CD14-positive monocyte (primary cell): ENCODE measurements around the gene SLC25A26. TPM values are rescaled to one million over a fixed set of nuclear protein-coding genes. Genes with fewer than 3 reads are reported as not detected.

ENCODE experiments used
- DNase-seq, 3 donors: peaks; one replicate each; pipeline ENCODE4 v3.0.0-alpha.2; 2011 to 2022
- H2AFZ ChIP-seq: 2 replicates; pipeline ENCODE4 v1.6.0; 2012; ENCODE audit warnings: mild to moderate bottlenecking, low read depth, low read length, inconsistent platforms; ENCODE audit not compliant: insufficient read depth, poor library complexity, severe bottlenecking
- H3K27ac ChIP-seq, 2 donors: 1 replicate in 1 of 2; 2 replicates in 1 of 2; pipeline ENCODE4 v1.5.1; 2012 to 2013; ENCODE audit warnings: low read length in 2 of 2, control low read depth in 1 of 2, inconsistent platforms in 1 of 2, low read depth in 1 of 2, mild to moderate bottlenecking in 1 of 2
- H3K27me3 ChIP-seq, 2 donors: one replicate each; pipeline versions ENCODE4 v1.6.0 to v1.6.1; 2011 to 2013; ENCODE audit warnings: low read length in 2 of 2; ENCODE audit not compliant: control insufficient read depth in 2 of 2, insufficient read depth in 2 of 2
- H3K36me3 ChIP-seq, 2 donors: replicated peaks in 1 of 2; 1 replicate in 1 of 2; 2 replicates in 1 of 2; pipeline versions ENCODE4 v1.5.1 to v1.6.1; 2012 to 2013; ENCODE audit warnings: low read length in 2 of 2, control low read depth in 1 of 2, inconsistent platforms in 1 of 2, mild to moderate bottlenecking in 1 of 2; ENCODE audit not compliant: insufficient read depth in 2 of 2, control insufficient read depth in 1 of 2
- H3K4me1 ChIP-seq, 2 donors: 1 replicate in 1 of 2; 2 replicates in 1 of 2; pipeline versions ENCODE4 v1.5.1 to v1.6.1; 2012 to 2013; ENCODE audit warnings: low read length in 2 of 2, control low read depth in 1 of 2, inconsistent platforms in 1 of 2, mild to moderate bottlenecking in 1 of 2, moderate library complexity in 1 of 2; ENCODE audit not compliant: insufficient read depth in 2 of 2, control insufficient read depth in 1 of 2
- H3K4me2 ChIP-seq: replicated peaks from 2 replicates; pipeline ENCODE3; 2012; ENCODE audit warnings: low read length, moderate library complexity, mild to moderate bottlenecking; ENCODE audit not compliant: poor library complexity, severe bottlenecking; ENCODE audit errors: extremely low read depth
- H3K4me3 ChIP-seq, 3 experiments: fragments of 200-600 bp in 1 of 3; sonication (generic) in 1 of 3; replicated peaks in 1 of 3; 1 replicate in 2 of 3; 2 replicates in 1 of 3; pipeline ENCODE4 v1.5.1; 2011 to 2013; ENCODE audit warnings: low read length in 3 of 3, mild to moderate bottlenecking in 3 of 3, control low read depth in 2 of 3, low read depth in 2 of 3, inconsistent platforms in 1 of 3, moderate library complexity in 1 of 3
- H3K79me2 ChIP-seq: 2 replicates; pipeline ENCODE4 v1.6.0; 2012; ENCODE audit warnings: mild to moderate bottlenecking, control low read depth, inconsistent platforms, low read length, moderate library complexity; ENCODE audit not compliant: insufficient read depth
- H3K9ac ChIP-seq: 2 replicates; pipeline ENCODE4 v1.6.0; 2017; ENCODE audit warnings: low read length, mild to moderate bottlenecking; ENCODE audit not compliant: insufficient read depth, poor library complexity, severe bottlenecking
- H3K9me3 ChIP-seq, 2 donors: replicated peaks in 1 of 2; 1 replicate in 1 of 2; 2 replicates in 1 of 2; pipeline versions ENCODE4 v1.5.1 to v1.6.1; 2012 to 2013; ENCODE audit warnings: low read length in 2 of 2, control low read depth in 1 of 2; ENCODE audit not compliant: control insufficient read depth in 1 of 2, insufficient read depth in 1 of 2
- H4K20me1 ChIP-seq: 2 replicates; pipeline ENCODE4 v1.6.0; 2012; ENCODE audit warnings: mild to moderate bottlenecking, low read length, control low read depth, moderate library complexity; ENCODE audit not compliant: insufficient read depth
- H3K27ac Mint-ChIP-seq, 7 donors: one replicate each; pipeline ENCODE4 v1.8.0; 2020; ENCODE audit warnings: mild to moderate bottlenecking in 7 of 7, mixed read lengths in 7 of 7, moderate library complexity in 6 of 7, inconsistent platforms in 2 of 7
- H3K27me3 Mint-ChIP-seq, 3 donors: one replicate each; pipeline ENCODE4 v1.8.0; 2021 to 2022; ENCODE audit warnings: low read depth in 3 of 3, mild to moderate bottlenecking in 3 of 3, mixed read lengths in 3 of 3, moderate library complexity in 3 of 3, inconsistent platforms in 1 of 3
- H3K36me3 Mint-ChIP-seq, 2 donors: one replicate each; pipeline ENCODE4 v1.8.0; 2020; ENCODE audit warnings: mixed read lengths in 2 of 2, inconsistent platforms in 1 of 2, mild to moderate bottlenecking in 1 of 2
- H3K4me1 Mint-ChIP-seq: one replicate; pipeline ENCODE4 v1.8.0; 2020; ENCODE audit warnings: mild to moderate bottlenecking, mixed read lengths
- H3K4me3 Mint-ChIP-seq, 2 donors: one replicate each; pipeline ENCODE4 v1.8.0; 2020; ENCODE audit warnings: mild to moderate bottlenecking in 2 of 2, mixed read lengths in 2 of 2, moderate library complexity in 1 of 2
- H3K9me3 Mint-ChIP-seq, 7 donors: one replicate each; pipeline ENCODE4 v1.8.0; 2020 to 2022; ENCODE audit warnings: mixed read lengths in 7 of 7, mild to moderate bottlenecking in 6 of 7, moderate library complexity in 6 of 7, inconsistent platforms in 2 of 7
- WGBS: methylation state at CpG from one replicate; pipeline ENCODE4 v1.1.5; 2013; ENCODE audit warnings: missing lambda C conversion rate; ENCODE audit not compliant: insufficient coverage; 5-methylcytosine and 5-hydroxymethylcytosine counted together
- intact Hi-C, 2 donors: fragments of 100-400 bp; cut with micrococcal nuclease; formaldehyde crosslinking; loops; one replicate each; pipeline versions ENCODE4 v1.15.0 to v1.15.1; 2023
- polyA plus RNA-seq, 3 donors: library from polyadenylated mRNA; depleted of rRNA in 1 of 3; unstranded in 2 of 3; stranded (reverse) in 1 of 3; fragments of 300-500 nt in 2 of 3; fragments of >200 nt in 1 of 3; fragmentation: Illumina TruSeq in 2 of 3; gene quantifications; 1 replicate in 2 of 3; 2 replicates in 1 of 3; pipeline ENCODE4 v1.2.3, GENCODE V29; 2012 to 2021
- TF ChIP-seq, protein P1 (sequence below): fragments of 200-600 bp; IDR thresholded peaks from one replicate; pipeline ENCODE4 v1.8.0; 2022; ENCODE audit warnings: antibody characterized with exemption, mild to moderate bottlenecking

Gene SLC25A26
- polyA plus RNA-seq, 3 donors = 11.6 to 23.0 (median 14.4) TPM

DNA sequence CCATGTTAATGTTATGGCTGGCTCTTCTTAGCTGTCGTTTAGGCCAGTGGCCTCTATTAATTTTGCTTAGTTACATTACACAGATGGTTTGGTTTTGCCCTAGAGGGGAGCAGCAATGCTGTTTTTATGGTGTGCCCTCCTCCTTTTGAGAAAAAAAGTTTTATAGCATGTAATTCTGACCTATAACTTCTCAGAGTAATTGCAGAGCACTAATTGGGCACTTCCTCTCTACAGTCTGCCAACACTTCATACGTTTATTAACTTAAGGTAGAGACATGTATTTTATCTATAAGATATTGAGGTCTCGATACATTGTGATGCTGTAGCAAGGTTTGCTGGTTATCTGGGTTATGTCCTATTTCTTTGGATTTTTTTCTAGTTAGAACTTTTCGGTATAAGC, 12.2 kb downstream of the SLC25A26 start:
- Mint-ChIP-seq H3K27me3 (no peaks in the 10 kb centered on the region), H3K27ac (no peak overlapping the region), H3K9me3 (peaks cover 0 to 1% (median 0%) of the 10 kb centered on the region in 7 donors), H3K4me3 (no peak overlapping the region), H3K36me3 (peaks cover 0 to 6% of the 10 kb centered on the region in 2 donors), H3K4me1 (peaks cover under 1% of the 10 kb centered on the region)
- no peak overlapping the region for H2AFZ ChIP-seq
- peaks cover 0 to 4% of the 10 kb centered on the region in 2 donors for H3K4me1 ChIP-seq
- no peaks in the 10 kb centered on the region for H3K9me3 ChIP-seq
- WGBS = no CpG with 5 or more reads among the region's 4 CpGs
- no peaks in the 10 kb centered on the region for H3K36me3 ChIP-seq
- no peak overlapping the region for H3K4me3 ChIP-seq
- no peak overlapping the region for H3K9ac ChIP-seq
- TF ChIP-seq, protein P1, sequence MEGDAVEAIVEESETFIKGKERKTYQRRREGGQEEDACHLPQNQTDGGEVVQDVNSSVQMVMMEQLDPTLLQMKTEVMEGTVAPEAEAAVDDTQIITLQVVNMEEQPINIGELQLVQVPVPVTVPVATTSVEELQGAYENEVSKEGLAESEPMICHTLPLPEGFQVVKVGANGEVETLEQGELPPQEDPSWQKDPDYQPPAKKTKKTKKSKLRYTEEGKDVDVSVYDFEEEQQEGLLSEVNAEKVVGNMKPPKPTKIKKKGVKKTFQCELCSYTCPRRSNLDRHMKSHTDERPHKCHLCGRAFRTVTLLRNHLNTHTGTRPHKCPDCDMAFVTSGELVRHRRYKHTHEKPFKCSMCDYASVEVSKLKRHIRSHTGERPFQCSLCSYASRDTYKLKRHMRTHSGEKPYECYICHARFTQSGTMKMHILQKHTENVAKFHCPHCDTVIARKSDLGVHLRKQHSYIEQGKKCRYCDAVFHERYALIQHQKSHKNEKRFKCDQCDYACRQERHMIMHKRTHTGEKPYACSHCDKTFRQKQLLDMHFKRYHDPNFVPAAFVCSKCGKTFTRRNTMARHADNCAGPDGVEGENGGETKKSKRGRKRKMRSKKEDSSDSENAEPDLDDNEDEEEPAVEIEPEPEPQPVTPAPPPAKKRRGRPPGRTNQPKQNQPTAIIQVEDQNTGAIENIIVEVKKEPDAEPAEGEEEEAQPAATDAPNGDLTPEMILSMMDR = no peak
- DNase-seq = no peak
- H3K27me3 ChIP-seq = no peaks in the 10 kb centered on the region
- H3K27ac ChIP-seq = no peak overlapping the region
- intact Hi-C loops = no loop called here
- no peak overlapping the region for H3K4me2 ChIP-seq
- H4K20me1 ChIP-seq = peaks cover 3% of the 10 kb centered on the region
- H3K79me2 ChIP-seq = no peaks in the 10 kb centered on the region

DNA sequence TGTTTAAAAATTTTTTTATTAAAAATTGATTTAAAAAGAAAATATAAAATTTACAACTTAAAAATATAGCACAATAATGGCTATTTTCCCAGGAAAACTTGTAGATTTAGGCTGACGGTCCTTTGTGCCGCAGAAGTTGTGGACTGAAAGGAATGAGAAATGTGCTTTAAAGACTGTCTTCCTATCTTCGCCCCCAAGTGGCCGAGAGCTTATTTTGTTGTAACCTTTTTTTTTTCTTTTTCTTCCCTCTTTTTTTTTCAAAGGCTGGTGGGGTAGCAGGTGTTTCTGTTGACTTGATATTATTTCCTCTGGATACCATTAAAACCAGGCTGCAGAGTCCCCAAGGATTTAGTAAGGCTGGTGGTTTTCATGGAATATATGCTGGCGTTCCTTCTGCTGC, 15.5 kb downstream of the SLC25A26 start:
- Mint-ChIP-seq H3K4me3 (no peak overlapping the region), H3K27ac (peak overlapping the region in 1 of 7 donors; percentile 6), H3K4me1 (no peaks in the 10 kb centered on the region), H3K27me3 (no peaks in the 10 kb centered on the region), H3K9me3 (peaks cover 0 to 13% (median 7%) of the 10 kb centered on the region in 7 donors), H3K36me3 (peaks cover 18 to 19% of the 10 kb centered on the region in 2 donors)
- TF ChIP-seq, protein P1 = no peak
- H3K9ac ChIP-seq = no peak overlapping the region
- H3K4me2 ChIP-seq = no peak overlapping the region
- H3K27me3 ChIP-seq = no peaks in the 10 kb centered on the region
- no peak for DNase-seq
- H3K27ac ChIP-seq = no peak overlapping the region
- H3K4me1 ChIP-seq = no peaks in the 10 kb centered on the region
- no peaks in the 10 kb centered on the region for H3K79me2 ChIP-seq
- no peaks in the 10 kb centered on the region for H4K20me1 ChIP-seq
- no peak overlapping the region for H2AFZ ChIP-seq
- H3K9me3 ChIP-seq = no peaks in the 10 kb centered on the region
- no CpG with 5 or more reads among the region's 5 CpGs for WGBS
- no peak overlapping the region for H3K4me3 ChIP-seq
- peaks cover 0 to 11% of the 10 kb centered on the region in 2 donors for H3K36me3 ChIP-seq
- intact Hi-C loops = no loop called here
